GM21360 (cell line): ENCODE data around the gene HINFP.
"Not testable (repeated sequence)": the region's sequence is repeated elsewhere in the genome, so short reads cannot be mapped to it uniquely, and the experiment has no call there.

Experiments used
- ATAC-seq: cut with Tn5 transposase; IDR thresholded peaks from one replicate; pipeline ENCODE4 v1.9.1; 2021; ENCODE audit warnings: mild to moderate bottlenecking, moderate library complexity; ENCODE audit not compliant: unreplicated experiment

The HINFP gene

DNA sequence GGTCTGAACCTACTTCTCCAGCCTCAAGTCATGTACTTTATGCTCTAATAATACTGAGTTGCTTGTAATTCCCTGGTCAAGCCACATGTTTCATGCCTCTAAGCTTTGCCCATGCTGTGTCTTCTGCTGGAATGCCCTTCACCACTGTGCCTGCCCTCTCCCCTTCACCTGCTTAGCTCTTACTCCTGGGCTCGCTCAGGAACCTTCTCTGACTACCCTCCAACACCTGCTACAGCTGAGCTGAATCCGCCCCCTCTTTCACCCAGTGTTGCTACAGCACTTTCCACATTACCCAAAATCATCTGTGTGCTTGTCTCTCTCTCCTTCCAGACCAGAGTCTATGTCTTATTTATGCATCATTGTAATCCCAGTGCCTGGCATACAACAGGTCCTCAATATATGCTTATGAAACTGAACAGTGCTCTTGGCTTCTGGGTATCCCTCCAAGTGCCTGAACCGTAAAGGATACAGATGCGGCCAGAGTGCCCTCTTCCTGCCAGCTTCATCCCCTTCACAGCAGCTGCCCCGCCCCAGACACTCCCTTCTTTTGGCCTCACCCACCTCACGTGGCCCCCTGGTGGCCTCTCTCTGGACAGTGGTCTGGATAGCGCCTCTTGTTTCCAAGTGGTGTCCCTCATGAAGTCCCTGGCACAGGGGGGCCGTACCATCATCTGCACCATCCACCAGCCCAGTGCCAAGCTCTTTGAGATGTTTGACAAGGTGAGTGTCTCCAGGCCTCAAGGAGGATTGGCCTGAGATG lies 34.5 kb downstream of the HINFP start:
- ATAC-seq = no peak

DNA sequence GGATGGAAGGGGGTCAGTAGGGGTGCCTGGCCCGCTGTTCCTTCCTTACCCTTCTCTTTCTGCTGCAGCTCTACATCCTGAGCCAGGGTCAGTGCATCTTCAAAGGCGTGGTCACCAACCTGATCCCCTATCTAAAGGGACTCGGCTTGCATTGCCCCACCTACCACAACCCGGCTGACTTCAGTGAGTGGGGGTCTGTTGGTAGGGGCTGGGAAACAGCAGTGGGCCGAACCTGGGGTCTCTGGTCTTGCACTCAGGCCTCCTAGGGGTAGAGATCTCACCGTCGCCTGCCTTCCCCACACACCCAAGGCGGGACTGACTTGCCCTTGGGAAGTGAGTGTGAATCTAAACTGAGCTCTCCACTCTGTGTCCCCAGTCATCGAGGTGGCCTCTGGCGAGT lies 35.1 kb downstream of the HINFP start:
- no peak for ATAC-seq

DNA sequence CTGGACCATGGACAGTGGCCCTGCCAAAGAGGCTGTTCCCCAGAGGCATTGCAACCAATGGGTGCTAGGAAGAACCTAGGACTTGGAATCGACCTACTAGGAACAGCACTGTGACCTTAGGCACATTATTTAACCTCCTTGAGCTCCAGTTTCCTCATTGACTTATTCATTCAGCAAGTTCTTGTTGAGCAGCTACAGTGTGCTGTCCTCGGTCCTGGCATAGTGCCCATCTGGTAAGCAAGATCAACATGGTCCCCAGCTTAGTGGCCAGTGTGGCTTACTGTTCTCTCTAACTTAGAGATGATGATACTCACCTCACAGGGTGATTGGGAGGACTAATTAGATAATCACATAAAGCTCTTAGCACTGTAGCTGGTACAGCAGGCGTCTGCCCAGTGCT lies 35.7 kb downstream of the HINFP start:
- no peak for ATAC-seq

DNA sequence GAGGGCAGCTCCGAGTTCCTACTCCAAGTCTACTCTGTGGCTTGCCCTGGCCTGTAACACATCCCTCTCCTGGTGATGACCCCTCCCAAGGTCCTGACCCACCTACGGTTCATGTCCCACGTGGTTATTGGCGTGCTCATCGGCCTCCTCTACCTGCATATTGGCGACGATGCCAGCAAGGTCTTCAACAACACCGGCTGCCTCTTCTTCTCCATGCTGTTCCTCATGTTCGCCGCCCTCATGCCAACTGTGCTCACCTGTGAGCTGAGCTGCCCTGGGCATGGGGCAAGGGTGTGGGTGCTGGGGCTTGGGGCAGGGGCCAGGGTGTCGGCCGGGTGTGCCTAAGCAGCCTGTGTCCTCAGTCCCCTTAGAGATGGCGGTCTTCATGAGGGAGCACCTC lies 37.1 kb downstream of the HINFP start:
- no peak for ATAC-seq

DNA sequence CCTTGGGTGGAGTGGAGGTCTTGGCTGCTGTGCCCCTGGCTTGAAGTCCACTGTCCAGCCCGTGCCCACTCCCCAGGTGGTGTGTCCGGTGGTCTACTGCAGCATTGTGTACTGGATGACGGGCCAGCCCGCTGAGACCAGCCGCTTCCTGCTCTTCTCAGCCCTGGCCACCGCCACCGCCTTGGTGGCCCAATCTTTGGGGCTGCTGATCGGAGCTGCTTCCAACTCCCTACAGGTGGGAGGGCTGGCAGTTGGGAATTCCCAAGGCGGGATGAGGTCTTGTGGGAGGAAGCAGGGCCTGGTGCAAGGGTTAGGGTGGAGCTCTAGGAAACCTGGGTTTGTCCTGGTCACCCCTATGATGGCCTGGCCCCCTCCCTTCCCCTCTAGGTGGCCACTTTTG lies 38.8 kb downstream of the HINFP start:
- no peak for ATAC-seq

DNA sequence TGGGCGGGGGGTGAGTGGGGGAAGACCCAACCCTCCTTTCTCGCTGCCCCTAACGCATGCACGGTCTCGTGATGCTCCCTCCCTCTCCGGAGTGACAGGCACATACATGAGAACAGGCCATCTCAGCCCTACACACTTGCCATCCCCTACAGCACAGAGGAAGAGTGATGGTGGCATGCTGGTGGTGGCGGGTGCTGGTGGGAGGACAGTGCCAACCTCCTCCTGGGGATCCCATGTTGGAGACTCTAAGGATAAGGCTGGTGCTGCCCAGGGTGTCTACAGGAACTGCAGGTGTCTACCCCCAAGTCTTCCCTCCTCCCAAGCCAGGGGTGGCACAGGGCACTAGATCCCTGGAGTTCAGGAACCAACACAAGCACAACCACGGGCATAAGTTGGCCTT lies 40.5 kb downstream of the HINFP start:
- no peak for ATAC-seq

DNA sequence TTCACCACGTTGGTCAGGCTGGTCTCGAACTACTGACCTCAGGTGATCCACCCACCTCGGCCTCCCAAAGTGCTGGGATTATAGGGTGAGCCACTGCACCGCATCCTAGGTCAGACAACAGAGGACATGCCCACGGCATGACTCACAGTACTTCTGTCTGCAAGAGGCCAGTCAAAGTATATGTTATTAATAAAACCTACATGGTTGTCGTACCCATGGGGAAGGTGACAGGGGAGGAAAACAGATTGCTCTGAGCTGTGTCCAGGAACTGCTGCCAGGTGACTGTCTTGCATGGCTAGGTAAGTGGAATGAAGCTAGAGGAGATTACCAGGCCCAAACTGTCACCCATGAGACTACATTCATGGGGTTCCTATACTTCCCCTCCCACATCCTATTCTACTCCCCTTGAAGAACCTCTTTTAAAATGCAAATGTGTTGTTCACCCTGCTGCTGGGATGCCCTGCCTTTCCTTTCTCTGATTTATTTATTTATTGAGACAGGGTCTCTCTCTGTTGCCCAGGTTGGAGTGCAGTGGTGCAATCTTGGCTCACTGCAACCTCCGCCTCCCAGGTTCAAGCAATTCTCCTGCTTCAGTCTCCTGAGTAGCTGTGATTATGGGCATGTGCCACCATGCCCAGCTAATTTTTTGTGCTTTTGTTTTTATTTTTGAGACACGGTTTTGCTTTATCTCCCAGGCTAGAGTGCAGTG lies 45.1 kb downstream of the HINFP start:
- no peak for ATAC-seq

DNA sequence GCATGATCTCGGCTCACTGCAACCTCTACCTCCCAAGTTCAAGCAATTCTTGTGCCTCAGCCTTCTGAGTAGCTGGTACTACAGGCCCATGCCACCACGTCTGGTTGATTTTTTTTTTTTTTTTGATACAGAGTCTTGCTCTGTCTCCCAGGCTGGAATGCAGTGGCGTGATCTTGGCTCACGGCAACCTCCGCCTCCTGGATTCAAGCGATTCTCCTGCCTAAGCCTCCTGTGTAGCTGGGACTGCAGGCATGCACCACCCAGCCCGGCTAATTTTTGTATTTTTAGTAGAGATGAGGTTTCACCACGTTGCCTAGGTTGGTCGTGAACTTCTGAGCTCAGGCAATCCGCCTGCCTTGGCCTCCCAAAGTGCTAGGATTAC lies 45.7 kb downstream of the HINFP start:
- ATAC-seq = not testable (repeated sequence)

DNA sequence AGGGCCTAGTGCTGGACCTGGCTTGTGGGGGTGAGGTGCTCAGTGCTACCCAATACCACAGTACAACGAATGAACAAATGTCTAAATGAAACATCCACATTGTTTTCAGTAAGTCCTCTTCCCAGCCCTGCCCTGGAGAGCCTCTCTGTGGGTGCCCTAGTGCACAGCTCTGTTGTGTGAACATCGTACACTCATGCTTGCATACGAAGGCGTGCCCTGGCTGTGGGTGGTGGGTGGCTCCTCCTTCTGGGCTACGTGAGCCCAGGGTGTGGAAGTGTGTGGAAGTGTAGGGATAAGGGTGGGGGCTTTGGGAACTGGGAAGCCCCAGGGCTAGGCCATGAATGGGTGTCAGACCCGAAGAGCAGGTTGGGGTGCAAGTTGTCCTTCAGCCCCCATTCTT lies 46.6 kb downstream of the HINFP start:
- no peak for ATAC-seq

DNA sequence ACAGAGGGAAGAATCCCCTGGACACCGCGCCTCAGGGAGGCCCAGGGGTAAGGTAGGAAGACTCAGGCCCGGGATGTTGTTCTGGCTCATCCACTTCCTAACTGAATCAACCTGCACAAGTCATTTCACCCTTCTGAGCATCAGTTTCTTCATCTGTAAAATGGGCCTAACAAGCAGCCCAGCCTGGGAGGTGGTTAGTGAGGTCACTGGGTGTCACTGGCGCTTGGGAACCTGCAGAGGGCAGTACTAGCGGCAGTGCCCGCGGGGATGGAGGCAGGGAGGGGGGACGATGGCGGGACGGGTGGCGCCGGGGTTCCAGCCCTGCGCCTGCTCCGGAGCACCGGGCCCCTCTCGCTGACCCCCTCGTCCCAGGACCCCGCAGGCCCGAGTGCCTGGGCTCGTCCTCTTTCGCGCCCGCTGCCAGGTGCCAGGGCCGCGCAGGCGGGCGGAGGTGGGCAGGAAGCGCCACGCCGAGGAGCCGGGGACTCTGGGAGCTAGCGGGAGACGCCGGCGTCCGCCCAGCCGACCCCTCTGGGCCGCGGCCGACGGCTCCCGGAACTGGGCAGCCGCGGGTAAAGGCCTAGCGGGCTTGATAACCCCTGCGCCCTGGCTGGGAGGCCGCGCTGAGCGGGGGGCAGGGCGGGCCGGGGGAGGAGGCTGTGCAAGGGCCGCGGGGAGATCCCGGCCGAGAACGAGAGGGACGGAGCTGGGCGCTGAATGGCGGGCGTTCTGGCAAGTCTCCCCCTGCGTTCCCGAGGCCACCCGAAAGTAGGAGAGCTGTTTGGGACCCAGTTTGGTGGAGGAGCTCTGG lies 47.3 kb downstream of the HINFP start, which contains the start of gene NLRX1:
TSS of gene NLRX1 (plus strand) at position 255 of the 811 bp plus-strand sequence. CDS start 2,679 bp downstream, outside the sequence.
- ATAC-seq = peak; percentile 85

DNA sequence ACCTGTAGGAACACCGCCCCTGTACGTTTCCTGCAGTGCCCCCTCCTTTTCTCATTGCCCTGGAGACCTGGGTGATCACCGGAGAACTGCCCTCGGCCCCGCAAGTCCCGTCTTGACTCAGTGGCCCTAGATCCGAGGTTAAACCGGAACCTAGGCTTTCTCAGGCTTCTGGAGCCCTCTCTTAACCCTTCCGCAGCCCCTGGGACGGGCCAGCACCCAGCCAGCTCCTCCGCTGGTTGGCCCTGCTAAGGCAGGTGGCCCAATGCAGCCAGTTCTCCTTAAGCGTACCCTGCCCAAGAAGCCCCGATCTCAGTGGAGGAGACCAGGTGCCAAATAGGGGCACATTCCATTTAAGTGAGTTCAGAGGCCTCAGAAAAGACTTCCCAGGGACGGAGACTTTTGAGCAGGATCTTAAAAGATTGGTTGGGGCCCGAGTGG lies 47.9 kb downstream of the HINFP start:
- no peak for ATAC-seq

DNA sequence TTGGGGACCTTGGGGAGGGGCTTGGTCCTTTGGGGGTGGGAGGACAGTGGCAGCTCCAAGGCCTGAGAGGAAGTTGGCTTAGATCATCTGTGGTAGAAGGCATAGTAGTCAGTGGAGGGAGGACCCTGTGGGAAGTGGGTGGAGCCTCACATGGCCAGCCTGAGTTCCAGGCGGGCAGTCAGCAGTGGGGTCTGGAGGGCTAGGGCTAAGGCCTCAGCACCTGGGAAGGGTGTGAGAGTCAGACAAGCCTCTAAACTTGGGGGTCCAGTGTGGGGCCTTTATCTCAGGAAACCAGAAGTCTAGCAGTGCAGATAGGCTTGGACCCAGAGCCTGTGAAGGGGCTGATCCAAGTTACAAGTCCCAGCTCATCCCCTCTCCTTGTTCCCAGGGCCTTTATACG lies 51.1 kb downstream of the HINFP start:
- no peak for ATAC-seq

DNA sequence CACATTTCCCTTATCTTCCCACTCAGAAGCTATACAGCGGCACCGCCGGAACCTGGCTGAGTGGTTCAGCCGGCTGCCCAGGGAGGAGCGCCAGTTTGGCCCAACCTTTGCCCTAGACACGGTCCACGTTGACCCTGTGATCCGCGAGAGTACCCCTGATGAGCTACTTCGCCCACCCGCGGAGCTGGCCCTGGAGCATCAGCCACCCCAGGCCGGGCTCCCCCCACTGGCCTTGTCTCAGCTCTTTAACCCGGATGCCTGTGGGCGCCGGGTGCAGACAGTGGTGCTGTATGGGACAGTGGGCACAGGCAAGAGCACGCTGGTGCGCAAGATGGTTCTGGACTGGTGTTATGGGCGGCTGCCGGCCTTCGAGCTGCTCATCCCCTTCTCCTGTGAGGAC lies 52.1 kb downstream of the HINFP start:
- ATAC-seq = no peak

DNA sequence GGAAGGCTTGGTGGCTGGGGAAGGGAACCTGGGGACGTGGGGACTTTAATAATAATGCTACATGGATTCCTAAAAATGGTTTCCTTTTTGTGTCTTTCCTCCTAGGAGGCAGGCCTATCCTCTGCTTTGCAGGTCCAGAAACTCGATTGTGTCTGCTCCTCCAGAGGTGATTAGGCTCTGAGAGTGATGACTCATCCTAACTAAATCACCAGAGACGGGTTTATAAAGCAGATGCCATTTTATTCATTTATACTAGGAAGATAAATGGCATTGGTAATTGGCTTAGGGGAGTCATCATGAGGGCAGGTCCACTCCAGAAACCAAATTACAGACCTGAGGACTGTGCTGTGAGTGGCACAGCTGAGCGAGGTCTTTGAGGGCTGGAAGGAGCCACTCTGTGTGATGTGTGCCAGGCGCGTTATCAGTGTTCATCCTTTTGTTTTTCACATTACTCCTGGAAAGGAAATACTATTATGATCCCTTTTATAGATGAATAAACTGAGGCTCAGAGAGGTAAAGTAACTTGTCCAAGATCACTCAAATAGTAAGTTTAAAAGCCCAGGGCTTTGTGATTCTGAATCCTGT lies 54.2 kb downstream of the HINFP start:
- no peak for ATAC-seq

DNA sequence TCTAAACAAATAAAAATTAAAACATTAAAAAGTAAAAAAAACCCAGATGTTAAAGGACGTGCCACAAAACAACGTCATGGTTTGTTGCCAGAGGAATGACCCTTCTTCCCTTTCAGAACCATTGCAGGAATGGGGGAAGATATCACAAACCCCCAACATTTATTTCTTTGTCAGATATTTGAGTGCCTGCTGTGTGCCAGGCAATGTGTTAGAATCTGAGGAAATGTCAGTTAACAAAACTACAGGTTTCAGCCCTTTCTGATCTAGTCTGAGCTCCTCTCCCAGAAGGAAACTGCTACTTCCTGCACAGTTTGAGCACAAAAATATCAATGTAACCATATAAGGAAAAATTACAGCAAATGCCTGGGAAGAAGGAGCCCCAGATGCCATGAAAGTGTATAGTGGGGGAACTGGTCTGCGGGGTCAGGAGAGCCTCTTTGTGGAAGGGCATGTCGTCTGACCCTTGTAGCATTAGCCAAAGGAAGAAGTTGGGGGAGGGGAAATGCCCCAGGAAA lies 56.8 kb downstream of the HINFP start:
- ATAC-seq = no peak

DNA sequence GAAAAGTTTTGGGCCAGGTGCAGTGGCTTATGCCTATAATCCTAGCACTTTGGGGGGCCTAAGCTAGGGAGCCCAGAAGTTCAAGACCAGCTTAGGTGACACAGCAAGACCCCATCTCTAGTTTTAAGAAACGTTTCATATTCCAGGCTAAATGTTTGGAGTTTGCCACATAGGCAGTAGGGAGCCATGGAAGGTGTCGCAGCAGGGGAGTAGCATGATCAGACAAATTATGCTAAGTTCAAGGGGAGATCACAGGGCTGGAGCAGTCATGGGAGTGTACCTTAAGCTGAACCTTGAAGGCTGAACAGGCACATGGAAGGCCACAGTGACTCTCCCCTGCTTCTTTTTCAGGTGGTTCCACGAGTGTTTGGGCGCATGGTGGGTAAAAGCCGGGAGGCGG lies 58.0 kb downstream of the HINFP start:
- ATAC-seq = no peak

DNA sequence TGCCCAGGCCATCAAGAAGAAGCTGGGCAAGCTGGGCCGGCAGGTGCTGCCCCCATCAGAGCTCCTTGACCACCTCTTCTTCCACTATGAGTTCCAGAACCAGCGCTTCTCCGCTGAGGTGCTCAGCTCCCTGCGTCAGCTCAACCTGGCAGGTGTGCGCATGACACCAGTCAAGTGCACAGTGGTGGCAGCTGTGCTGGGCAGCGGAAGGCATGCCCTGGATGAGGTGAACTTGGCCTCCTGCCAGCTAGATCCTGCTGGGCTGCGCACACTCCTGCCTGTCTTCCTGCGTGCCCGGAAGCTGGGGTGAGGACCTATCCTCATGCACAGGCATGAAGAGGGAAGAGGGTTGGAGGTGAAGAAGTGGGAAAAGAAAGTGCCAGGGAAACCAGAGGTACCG lies 58.6 kb downstream of the HINFP start:
- ATAC-seq = no peak

DNA sequence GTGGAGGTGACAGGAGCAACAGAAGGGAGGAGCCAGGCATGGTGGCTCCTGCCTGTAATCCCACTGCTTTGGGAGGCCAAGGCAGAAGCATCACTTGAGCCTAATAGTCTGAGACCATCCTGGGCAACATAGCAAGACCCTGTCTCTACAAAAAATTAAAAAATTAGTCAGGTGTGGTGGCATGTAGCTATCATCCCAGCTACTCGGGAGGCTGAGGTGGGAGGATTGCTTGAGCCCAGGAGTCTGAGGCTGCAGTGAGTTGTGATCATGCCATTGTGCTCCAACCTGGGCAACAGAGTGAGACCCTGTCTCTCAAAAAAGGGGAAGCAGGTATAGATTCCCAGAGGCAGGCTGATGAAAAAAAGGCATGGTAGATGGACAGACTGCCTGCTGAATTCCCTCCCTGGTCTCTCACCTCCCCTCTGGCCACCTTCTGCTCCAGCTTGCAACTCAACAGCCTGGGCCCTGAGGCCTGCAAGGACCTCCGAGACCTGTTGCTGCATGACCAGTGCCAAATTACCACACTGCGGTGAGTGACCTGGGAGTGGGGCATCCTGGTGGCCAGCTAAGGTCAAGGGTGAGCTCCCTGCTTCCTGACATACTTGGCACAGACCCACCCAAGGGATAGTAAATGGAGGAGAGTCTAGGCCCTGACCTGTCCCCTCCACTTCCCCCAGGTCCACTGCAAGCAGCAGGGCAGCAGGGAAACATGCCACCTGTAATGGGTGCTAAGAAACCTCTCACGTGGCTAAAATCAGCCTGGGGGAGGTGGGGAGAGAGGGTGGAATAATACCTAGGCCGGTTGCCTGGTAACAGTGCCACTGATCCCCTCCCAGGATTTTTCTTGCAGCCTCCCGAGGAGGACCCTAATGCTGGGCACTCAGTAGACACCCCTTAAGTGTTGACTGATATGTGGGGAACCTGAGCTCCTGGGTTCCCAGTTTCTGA lies 59.6 kb downstream of the HINFP start:
- no peak for ATAC-seq

DNA sequence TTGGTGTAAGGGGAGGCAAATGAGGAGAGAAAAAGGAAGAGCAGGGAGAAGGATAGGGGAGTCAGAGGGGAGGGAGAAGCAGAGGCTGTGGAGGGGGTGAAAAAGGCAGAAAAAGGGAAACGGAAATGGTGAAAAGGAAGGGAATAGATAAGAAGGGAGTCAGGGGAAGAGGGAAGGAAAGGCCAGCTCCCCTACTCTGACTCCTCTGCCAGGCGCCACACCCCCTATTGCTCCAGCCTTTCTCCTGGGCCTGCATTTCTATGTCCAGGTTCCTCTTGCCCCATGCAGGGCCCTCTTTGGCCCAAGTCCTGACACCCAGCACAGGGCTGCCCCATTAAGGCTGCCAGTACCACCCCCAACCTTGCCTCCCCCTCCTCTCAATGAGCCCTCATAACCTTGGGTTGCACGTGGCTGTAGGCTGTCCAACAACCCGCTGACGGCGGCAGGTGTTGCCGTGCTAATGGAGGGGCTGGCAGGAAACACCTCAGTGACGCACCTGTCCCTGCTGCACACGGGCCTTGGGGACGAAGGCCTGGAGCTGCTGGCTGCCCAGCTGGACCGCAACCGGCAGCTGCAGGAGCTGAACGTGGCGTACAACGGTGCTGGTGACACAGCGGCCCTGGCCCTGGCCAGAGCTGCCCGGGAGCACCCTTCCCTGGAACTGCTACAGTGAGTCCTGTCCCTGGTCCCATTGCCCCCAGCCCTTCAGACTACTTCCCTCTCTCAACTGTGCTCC lies 60.5 kb downstream of the HINFP start:
- no peak for ATAC-seq
